ENCODE measurements around the gene CR1.
"Not testable (repeated sequence)": the region's sequence is repeated elsewhere in the genome, so short reads cannot be mapped to it uniquely, and the experiment has no call there.

The CR1 gene

DNA sequence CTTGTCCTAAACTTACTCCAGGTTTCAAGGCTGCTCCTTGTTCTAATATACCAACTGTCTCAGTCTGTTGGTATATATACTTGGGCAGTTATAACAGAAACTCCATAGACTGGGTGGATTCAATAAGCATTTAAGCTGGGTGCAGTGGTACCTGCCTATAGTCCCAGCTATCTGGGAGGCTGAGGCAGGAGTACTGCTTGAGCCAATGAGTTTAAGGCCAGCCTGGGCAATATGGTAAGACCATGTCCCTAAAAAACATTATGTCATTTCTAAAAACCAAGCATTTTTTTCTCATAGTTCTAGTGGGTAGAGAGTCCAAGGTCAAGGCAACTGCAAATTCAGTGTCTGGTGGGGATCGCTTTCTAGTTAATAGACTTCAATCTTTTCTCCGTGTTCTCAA is 131.5 kb downstream of the CR1 start:
- no peak overlapping the region for H2AFZ ChIP-seq (ENCODE audit: low read depth, low read length)
- no peak overlapping the region for H3K4me2 ChIP-seq (ENCODE audit: low read length)
- H3K36me3 ChIP-seq (replicated peaks; ENCODE audit: low read depth, low read length), result no peaks in the 10 kb centered on the region
- H4K20me1 ChIP-seq (ENCODE audit: insufficient read depth, low read length), result no peaks in the 10 kb centered on the region
- TF ChIP-seq, protein P1, sequence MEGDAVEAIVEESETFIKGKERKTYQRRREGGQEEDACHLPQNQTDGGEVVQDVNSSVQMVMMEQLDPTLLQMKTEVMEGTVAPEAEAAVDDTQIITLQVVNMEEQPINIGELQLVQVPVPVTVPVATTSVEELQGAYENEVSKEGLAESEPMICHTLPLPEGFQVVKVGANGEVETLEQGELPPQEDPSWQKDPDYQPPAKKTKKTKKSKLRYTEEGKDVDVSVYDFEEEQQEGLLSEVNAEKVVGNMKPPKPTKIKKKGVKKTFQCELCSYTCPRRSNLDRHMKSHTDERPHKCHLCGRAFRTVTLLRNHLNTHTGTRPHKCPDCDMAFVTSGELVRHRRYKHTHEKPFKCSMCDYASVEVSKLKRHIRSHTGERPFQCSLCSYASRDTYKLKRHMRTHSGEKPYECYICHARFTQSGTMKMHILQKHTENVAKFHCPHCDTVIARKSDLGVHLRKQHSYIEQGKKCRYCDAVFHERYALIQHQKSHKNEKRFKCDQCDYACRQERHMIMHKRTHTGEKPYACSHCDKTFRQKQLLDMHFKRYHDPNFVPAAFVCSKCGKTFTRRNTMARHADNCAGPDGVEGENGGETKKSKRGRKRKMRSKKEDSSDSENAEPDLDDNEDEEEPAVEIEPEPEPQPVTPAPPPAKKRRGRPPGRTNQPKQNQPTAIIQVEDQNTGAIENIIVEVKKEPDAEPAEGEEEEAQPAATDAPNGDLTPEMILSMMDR (IDR thresholded peaks at IDR 0.05; ENCODE audit: low read depth, low read length), result no peak
- TF ChIP-seq EZH2phosphoT487 (IDR thresholded peaks at IDR 0.05; ENCODE audit: low read depth), result no peak
- H3K4me3 ChIP-seq (ENCODE audit: low read length), result no peak overlapping the region
- H3K9me3 ChIP-seq (ENCODE audit: insufficient read depth, low read length), result no peaks in the 10 kb centered on the region
- H3K79me2 ChIP-seq (ENCODE audit: low read length), result no peaks in the 10 kb centered on the region
- no peaks in the 10 kb centered on the region for H3K27me3 ChIP-seq (ENCODE audit: low read depth, low read length)
- H3K9ac ChIP-seq (ENCODE audit: low read length), result no peak overlapping the region
- H3K4me1 ChIP-seq (ENCODE audit: low read length), result no peaks in the 10 kb centered on the region
- no peak overlapping the region for H3K27ac ChIP-seq (ENCODE audit: low read length)

DNA sequence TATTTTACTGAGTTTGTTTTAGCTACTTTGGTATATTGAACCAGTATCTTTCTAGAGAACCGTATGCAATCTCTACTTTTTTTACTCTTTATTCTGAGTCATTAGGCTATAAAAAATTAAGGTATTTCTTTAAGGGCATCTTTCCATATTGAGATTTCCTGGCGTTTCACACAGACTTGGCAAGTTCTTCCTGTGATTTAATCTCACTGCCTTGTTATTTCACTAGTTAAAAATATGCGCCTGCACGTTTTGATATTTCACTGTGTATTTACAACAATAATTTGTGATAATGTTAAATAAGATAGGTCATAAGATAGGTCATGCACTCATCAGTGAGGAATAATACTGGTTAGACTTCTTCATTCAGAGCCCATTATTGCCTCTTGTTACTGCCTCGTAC is 132.8 kb downstream of the CR1 start:
- no peak for TF ChIP-seq EZH2phosphoT487 (IDR thresholded peaks at IDR 0.05; ENCODE audit: low read depth)
- TF ChIP-seq, protein P1 (IDR thresholded peaks at IDR 0.05; ENCODE audit: low read depth, low read length), result no peak
- no peaks in the 10 kb centered on the region for H3K79me2 ChIP-seq (ENCODE audit: low read length)
- H3K9me3 ChIP-seq (ENCODE audit: insufficient read depth, low read length), result no peaks in the 10 kb centered on the region
- H3K36me3 ChIP-seq (replicated peaks; ENCODE audit: low read depth, low read length), result no peaks in the 10 kb centered on the region
- no peaks in the 10 kb centered on the region for H3K4me1 ChIP-seq (ENCODE audit: low read length)
- H3K27ac ChIP-seq (ENCODE audit: low read length), result no peak overlapping the region
- H3K9ac ChIP-seq (ENCODE audit: low read length), result no peak overlapping the region
- no peak overlapping the region for H2AFZ ChIP-seq (ENCODE audit: low read depth, low read length)
- no peaks in the 10 kb centered on the region for H4K20me1 ChIP-seq (ENCODE audit: insufficient read depth, low read length)
- no peak overlapping the region for H3K4me2 ChIP-seq (ENCODE audit: low read length)
- no peak overlapping the region for H3K4me3 ChIP-seq (ENCODE audit: low read length)
- no peaks in the 10 kb centered on the region for H3K27me3 ChIP-seq (ENCODE audit: low read depth, low read length)

DNA sequence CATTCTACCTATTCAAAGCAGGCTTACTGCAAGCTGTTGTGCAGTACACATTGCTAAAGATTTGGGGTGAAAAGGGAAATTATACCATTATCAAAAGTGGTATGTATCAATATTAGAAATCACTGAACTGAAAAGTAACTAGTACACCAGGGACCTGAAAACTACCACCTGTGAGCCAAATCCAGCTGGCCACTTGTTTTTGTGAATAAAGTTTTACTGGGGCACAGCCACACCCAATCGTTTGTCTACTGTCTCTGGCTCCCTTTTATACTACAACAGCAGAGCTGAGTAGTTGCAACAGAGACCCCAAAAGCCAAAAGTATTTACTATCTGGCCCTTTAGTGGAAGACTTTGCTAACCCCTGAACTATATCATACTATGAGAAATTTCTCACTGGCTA is 135.2 kb downstream of the CR1 start:
- Histone ChIP-seq H3K79me2 (ENCODE audit: low read length) (no peaks in the 10 kb centered on the region), H3K36me3 (replicated peaks; ENCODE audit: low read depth, low read length) (no peaks in the 10 kb centered on the region), H2AFZ (ENCODE audit: low read depth, low read length) (no peak overlapping the region), H3K4me2 (ENCODE audit: low read length) (no peak overlapping the region), H3K4me1 (ENCODE audit: low read length) (peaks cover 5% of the 10 kb centered on the region), H3K9me3 (ENCODE audit: insufficient read depth, low read length) (no peaks in the 10 kb centered on the region), H3K4me3 (ENCODE audit: low read length) (no peak overlapping the region), H3K27ac (ENCODE audit: low read length) (no peak overlapping the region), H3K27me3 (ENCODE audit: low read depth, low read length) (no peaks in the 10 kb centered on the region), H4K20me1 (ENCODE audit: insufficient read depth, low read length) (no peaks in the 10 kb centered on the region), H3K9ac (ENCODE audit: low read length) (no peak overlapping the region)
- TF ChIP-seq, protein P1 (IDR thresholded peaks at IDR 0.05; ENCODE audit: low read depth, low read length), result no peak
- TF ChIP-seq EZH2phosphoT487 (IDR thresholded peaks at IDR 0.05; ENCODE audit: low read depth), result no peak

DNA sequence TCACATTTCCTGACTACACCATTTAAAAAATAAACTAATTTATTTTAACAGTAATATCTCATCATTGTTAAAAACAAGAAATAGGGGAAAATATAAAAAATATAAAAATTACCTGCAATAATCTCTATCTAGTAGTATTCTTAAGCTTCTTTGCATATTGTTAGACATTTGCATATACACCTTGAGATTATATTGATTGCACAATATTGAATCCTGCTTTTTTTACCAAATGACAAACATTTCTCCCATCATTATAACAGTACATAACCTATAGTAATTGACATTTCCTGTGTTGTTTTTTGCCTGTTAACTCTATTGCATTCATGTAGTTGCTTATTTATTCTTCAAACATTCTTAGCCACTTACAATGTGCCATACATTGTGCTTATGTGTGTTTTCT is 137.3 kb downstream of the CR1 start:
- no peak for TF ChIP-seq EZH2phosphoT487 (IDR thresholded peaks at IDR 0.05; ENCODE audit: low read depth)
- TF ChIP-seq, protein P1 (IDR thresholded peaks at IDR 0.05; ENCODE audit: low read depth, low read length), result no peak
- Histone ChIP-seq H3K79me2 (ENCODE audit: low read length) (no peaks in the 10 kb centered on the region), H3K4me3 (ENCODE audit: low read length) (no peak overlapping the region), H3K4me2 (ENCODE audit: low read length) (no peak overlapping the region), H3K9me3 (ENCODE audit: insufficient read depth, low read length) (no peaks in the 10 kb centered on the region), H4K20me1 (ENCODE audit: insufficient read depth, low read length) (no peaks in the 10 kb centered on the region), H2AFZ (ENCODE audit: low read depth, low read length) (no peak overlapping the region), H3K27me3 (ENCODE audit: low read depth, low read length) (no peaks in the 10 kb centered on the region), H3K36me3 (replicated peaks; ENCODE audit: low read depth, low read length) (no peaks in the 10 kb centered on the region), H3K9ac (ENCODE audit: low read length) (no peak overlapping the region), H3K27ac (ENCODE audit: low read length) (no peak overlapping the region), H3K4me1 (ENCODE audit: low read length) (peaks cover 5% of the 10 kb centered on the region)

DNA sequence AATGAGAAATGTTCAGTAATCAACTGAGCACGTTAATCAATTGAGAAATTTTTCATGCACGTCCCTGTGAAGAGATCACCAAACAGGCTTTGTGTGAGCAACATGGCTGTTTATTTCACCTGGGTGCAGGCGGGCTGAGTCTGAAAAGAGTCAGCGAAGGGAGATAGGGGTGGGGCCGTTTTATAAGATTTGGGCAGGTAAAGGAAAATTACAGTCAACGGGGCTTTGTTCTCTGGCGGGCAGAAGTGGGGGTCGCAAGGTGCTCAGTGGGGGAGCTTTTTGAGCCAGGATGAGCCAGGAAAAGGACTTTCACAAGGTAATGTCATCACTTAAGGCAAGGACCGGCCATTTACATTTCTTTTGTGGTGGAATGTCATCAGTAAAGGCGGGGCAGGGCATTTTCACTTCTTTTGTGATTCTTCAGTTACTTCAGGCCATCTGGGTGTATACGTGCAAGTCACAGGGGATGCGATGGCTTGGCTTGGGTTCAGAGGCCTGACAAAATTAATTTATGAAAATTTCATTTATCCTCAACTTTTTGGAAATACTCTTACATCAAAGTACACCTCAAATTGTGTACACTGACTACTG is 137.8 kb downstream of the CR1 start:
- H3K27me3 ChIP-seq (ENCODE audit: low read depth, low read length); H3K27ac ChIP-seq (ENCODE audit: low read length); H3K9me3 ChIP-seq (ENCODE audit: insufficient read depth, low read length); H3K79me2 ChIP-seq (ENCODE audit: low read length); H2AFZ ChIP-seq (ENCODE audit: low read depth, low read length); H3K9ac ChIP-seq (ENCODE audit: low read length); H3K4me2 ChIP-seq (ENCODE audit: low read length); H4K20me1 ChIP-seq (ENCODE audit: insufficient read depth, low read length); H3K4me3 ChIP-seq (ENCODE audit: low read length); H3K4me1 ChIP-seq (ENCODE audit: low read length); H3K36me3 ChIP-seq (replicated peaks; ENCODE audit: low read depth, low read length): not testable (repeated sequence)

DNA sequence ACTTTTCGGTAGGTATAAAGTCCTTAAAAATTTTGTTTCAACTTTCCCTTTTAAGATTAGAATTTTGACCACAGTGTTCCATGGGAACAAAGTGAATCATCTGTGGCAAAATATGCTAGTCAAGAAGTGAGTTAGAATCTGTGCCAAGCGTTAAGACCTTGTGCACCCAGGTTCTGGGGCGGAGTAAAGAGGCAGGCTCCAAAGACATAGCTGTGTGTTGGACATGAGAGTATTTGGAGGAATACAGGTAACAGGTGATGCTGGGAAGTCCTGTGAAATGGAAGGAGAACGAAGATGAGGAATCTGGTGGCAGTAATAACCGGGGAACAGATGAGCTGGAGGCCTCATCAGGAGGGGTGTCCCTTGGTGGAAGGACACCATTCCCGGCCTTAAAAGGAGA is 138.3 kb downstream of the CR1 start:
- not testable (repeated sequence) for H3K36me3 ChIP-seq (replicated peaks; ENCODE audit: low read depth, low read length); H3K27me3 ChIP-seq (ENCODE audit: low read depth, low read length); H3K9ac ChIP-seq (ENCODE audit: low read length); H3K9me3 ChIP-seq (ENCODE audit: insufficient read depth, low read length); H3K27ac ChIP-seq (ENCODE audit: low read length); H3K79me2 ChIP-seq (ENCODE audit: low read length); H4K20me1 ChIP-seq (ENCODE audit: insufficient read depth, low read length); H3K4me3 ChIP-seq (ENCODE audit: low read length); H3K4me1 ChIP-seq (ENCODE audit: low read length); H2AFZ ChIP-seq (ENCODE audit: low read depth, low read length); H3K4me2 ChIP-seq (ENCODE audit: low read length)

Data from OCI-LY3 (cell line).